ENCODE measurements around the gene SCYGR6. TPM values are rescaled to one million over a fixed set of nuclear protein-coding genes. Genes with fewer than 3 reads are reported as not detected.
"Not testable (repeated sequence)": the region's sequence is repeated elsewhere in the genome, so short reads cannot be mapped to it uniquely, and the experiment has no call there.

The SCYGR6 gene
- total RNA-seq, 1 donor from 2014 or later, result not detected

GRCh38 chr2:227748079-227748478 is 23.5 kb upstream of the SCYGR6 start:
- H3K4me3 Mint-ChIP-seq, result no peak overlapping the region
- peak; percentile 13 for DNase-seq (ENCODE audit: low read depth, low spot score)
- no peak overlapping the region for H3K27ac Mint-ChIP-seq (ENCODE audit: unreplicated experiment)
- no peaks in the 10 kb centered on the region for H3K36me3 Mint-ChIP-seq (ENCODE audit: low read depth)
- no peaks in the 10 kb centered on the region for H3K27me3 Mint-ChIP-seq (ENCODE audit: low read depth)
- peaks cover 2% of the 10 kb centered on the region for H3K4me1 Mint-ChIP-seq
- H3K9me3 Mint-ChIP-seq, result no peaks in the 10 kb centered on the region
- TF ChIP-seq CTCF (conservative IDR thresholded peaks at IDR 0.05), result peak; percentile 57

GRCh38 chr2:227745594-227745993 is 21.0 kb upstream of the SCYGR6 start, which contains the start of gene SCYGR8:
TSS of gene SCYGR8 (plus strand) at chr2:227745894. CDS start at chr2:227745894, 0 bp downstream.
- H3K27me3 Mint-ChIP-seq (ENCODE audit: low read depth), result no peaks in the 10 kb centered on the region
- H3K27ac Mint-ChIP-seq (ENCODE audit: unreplicated experiment), result no peak within 1 kb of the TSS
- no peak for TF ChIP-seq CTCF (conservative IDR thresholded peaks at IDR 0.05)
- H3K4me1 Mint-ChIP-seq, result peaks cover 3% of the 10 kb centered on the region
- no peaks in the 10 kb centered on the region for H3K9me3 Mint-ChIP-seq
- no peak within 1 kb of the TSS for H3K4me3 Mint-ChIP-seq
- no peaks in the 10 kb centered on the region for H3K36me3 Mint-ChIP-seq (ENCODE audit: low read depth)
- no peak for DNase-seq (ENCODE audit: low read depth, low spot score)

- not testable (repeated sequence) for H3K9me3 Mint-ChIP-seq; H3K4me1 Mint-ChIP-seq; DNase-seq (ENCODE audit: low read depth, low spot score); H3K36me3 Mint-ChIP-seq (ENCODE audit: low read depth); H3K4me3 Mint-ChIP-seq; H3K27ac Mint-ChIP-seq (ENCODE audit: unreplicated experiment); H3K27me3 Mint-ChIP-seq (ENCODE audit: low read depth)
Observed at GRCh38 chr2:227740705-227741104, 16.1 kb upstream of the SCYGR6 start.

- TF ChIP-seq CTCF (conservative IDR thresholded peaks at IDR 0.05), result no peak
- Mint-ChIP-seq H3K9me3 (no peaks in the 10 kb centered on the region), H3K36me3 (ENCODE audit: low read depth) (no peaks in the 10 kb centered on the region), H3K27me3 (ENCODE audit: low read depth) (peaks cover 2% of the 10 kb centered on the region), H3K27ac (ENCODE audit: unreplicated experiment) (peak overlapping the region; percentile 67), H3K4me1 (peaks cover 8% of the 10 kb centered on the region), H3K4me3 (no peak overlapping the region)
- no peak for DNase-seq (ENCODE audit: low read depth, low spot score)
Observed at GRCh38 chr2:227739351-227739750, 14.8 kb upstream of the SCYGR6 start.

- H3K27ac Mint-ChIP-seq (ENCODE audit: unreplicated experiment), result no peak within 1 kb of the TSS
- H3K36me3 Mint-ChIP-seq (ENCODE audit: low read depth), result no peaks in the 10 kb centered on the region
- no peak for DNase-seq (ENCODE audit: low read depth, low spot score)
- H3K27me3 Mint-ChIP-seq (ENCODE audit: low read depth), result peaks cover 12% of the 10 kb centered on the region
- no peak for TF ChIP-seq CTCF (conservative IDR thresholded peaks at IDR 0.05)
- H3K4me3 Mint-ChIP-seq, result no peak within 1 kb of the TSS
- H3K4me1 Mint-ChIP-seq, result no peaks in the 10 kb centered on the region
- no peaks in the 10 kb centered on the region for H3K9me3 Mint-ChIP-seq
Observed at GRCh38 chr2:227728035-227728434, 3.5 kb upstream of the SCYGR6 start, which contains the start of gene SCYGR7. TSS of gene SCYGR7 (plus strand) at chr2:227728335. CDS start at chr2:227728335, 0 bp downstream.

GRCh38 chr2:227722821-227723220 is 1.7 kb downstream of the SCYGR6 start:
- H3K9me3 Mint-ChIP-seq; H3K4me1 Mint-ChIP-seq; H3K27ac Mint-ChIP-seq (ENCODE audit: unreplicated experiment); H3K36me3 Mint-ChIP-seq (ENCODE audit: low read depth); H3K27me3 Mint-ChIP-seq (ENCODE audit: low read depth); DNase-seq (ENCODE audit: low read depth, low spot score); H3K4me3 Mint-ChIP-seq: not testable (repeated sequence)

GRCh38 chr2:227720680-227721079 is 3.9 kb downstream of the SCYGR6 start:
- no peak overlapping the region for H3K27ac Mint-ChIP-seq (ENCODE audit: unreplicated experiment)

More at GRCh38 chr2:227720680-227721079, 3.9 kb downstream of the SCYGR6 start:
- Mint-ChIP-seq H3K4me1 (peaks cover 4% of the 10 kb centered on the region), H3K27me3 (ENCODE audit: low read depth) (peaks cover 22% of the 10 kb centered on the region), H3K36me3 (ENCODE audit: low read depth) (no peaks in the 10 kb centered on the region), H3K4me3 (no peak overlapping the region), H3K9me3 (no peaks in the 10 kb centered on the region)
- TF ChIP-seq CTCF (conservative IDR thresholded peaks at IDR 0.05), result no peak
- DNase-seq (ENCODE audit: low read depth, low spot score), result no peak
